ENCODE data around the gene ARRB1. TPM values are rescaled to one million over a fixed set of nuclear protein-coding genes. Genes with fewer than 3 reads are reported as not detected.

ARRB1 gene
- total and polyA plus RNA-seq, 10 donors = 11.6 to 139 (median 78.1) TPM

GRCh38 chr11:75308116-75308515 is 43.3 kb downstream of the ARRB1 start:
- Histone ChIP-seq H3K36me3 (peaks cover 0 to 24% (median 0%) of the 10 kb centered on the region in 6 donors), H3K27me3 (replicated peaks in 1 of 7) (no peaks in the 10 kb centered on the region), H3K9me3 (no peaks in the 10 kb centered on the region), H3K27ac (peak overlapping the region in 3 of 8 donors; percentile 61 to 75 (median 70)), H3K4me1 (peaks cover 9 to 93% (median 51%) of the 10 kb centered on the region in 6 donors), H3K4me3 (no peak overlapping the region)
- WGBS, 5 donors = 77 to 92% (median 90%) methylated on average over 7 of the region's 7 CpGs
- intact Hi-C loops (cut with DNase I; ENCODE audit: low total_unique reads) = no loop called here
- no peak for DNase-seq
- TF ChIP-seq POLR2AphosphoS5 (IDR thresholded peaks at IDR 0.05) (no peak), CTCF (IDR thresholded peaks at IDR 0.05 in 8 of 11, conservative IDR thresholded peaks at IDR 0.05 in 3 of 11) (no peak), POLR2A (IDR thresholded peaks at IDR 0.05) (no peak)

GRCh38 chr11:75307058-75307457 is 44.4 kb downstream of the ARRB1 start:
- Histone ChIP-seq H3K9me3 (no peaks in the 10 kb centered on the region), H3K4me3 (no peak overlapping the region), H3K27me3 (replicated peaks in 1 of 7) (no peaks in the 10 kb centered on the region), H3K27ac (peak overlapping the region in 7 of 8 donors; percentile 9 to 75 (median 70)), H3K36me3 (peaks cover 0 to 24% (median 0%) of the 10 kb centered on the region in 6 donors), H3K4me1 (peaks cover under 1 to 93% (median 48%) of the 10 kb centered on the region in 6 donors)
- intact Hi-C loops (cut with DNase I; ENCODE audit: low total_unique reads) = no loop called here
- no peak for TF ChIP-seq CTCF (IDR thresholded peaks at IDR 0.05 in 8 of 11, conservative IDR thresholded peaks at IDR 0.05 in 3 of 11)
- TF ChIP-seq POLR2A (IDR thresholded peaks at IDR 0.05) = no peak
- TF ChIP-seq POLR2AphosphoS5 (IDR thresholded peaks at IDR 0.05) = no peak
- no peak for DNase-seq
- 46 to 69% (median 56%) methylated on average over 3 of the region's 3 CpGs for WGBS, 5 donors

GRCh38 chr11:75306529-75306928 is 44.9 kb downstream of the ARRB1 start:
- intact Hi-C loops (cut with DNase I; ENCODE audit: low total_unique reads) = no loop called here
- peaks cover 3 to 93% (median 46%) of the 10 kb centered on the region in 6 donors for H3K4me1 ChIP-seq
- DNase-seq = no peak
- peak overlapping the region in 6 of 8 donors; percentile 1 to 50 (median 26) for H3K4me3 ChIP-seq
- H3K27me3 ChIP-seq (replicated peaks in 1 of 7) = no peaks in the 10 kb centered on the region
- WGBS, 5 donors = 54 to 81% (median 70%) methylated on average over 10 of the region's 10 CpGs
- H3K27ac ChIP-seq = peak overlapping the region; percentile 9 to 75 (median 66)
- no peaks in the 10 kb centered on the region for H3K9me3 ChIP-seq
- H3K36me3 ChIP-seq = peaks cover 0 to 24% (median 0%) of the 10 kb centered on the region in 6 donors
- peak in 1 of 3 donors; percentile 70 for TF ChIP-seq POLR2AphosphoS5 (IDR thresholded peaks at IDR 0.05)
- TF ChIP-seq CTCF (IDR thresholded peaks at IDR 0.05 in 8 of 11, conservative IDR thresholded peaks at IDR 0.05 in 3 of 11) = no peak

- H3K27ac ChIP-seq = peak overlapping the region; percentile 9 to 75 (median 66)
- intact Hi-C loops (cut with DNase I; ENCODE audit: low total_unique reads) = no loop called here
- 66 to 90% (median 71%) methylated on average over 6 of the region's 6 CpGs for WGBS, 5 donors
- no peak for DNase-seq
- peaks cover 0 to 23% (median 0%) of the 10 kb centered on the region in 6 donors for H3K36me3 ChIP-seq
- TF ChIP-seq POLR2A (IDR thresholded peaks at IDR 0.05) (no peak), CTCF (IDR thresholded peaks at IDR 0.05 in 8 of 11, conservative IDR thresholded peaks at IDR 0.05 in 3 of 11) (no peak), POLR2AphosphoS5 (IDR thresholded peaks at IDR 0.05) (no peak)
- no peaks in the 10 kb centered on the region for H3K9me3 ChIP-seq
- H3K4me3 ChIP-seq = peak overlapping the region in 6 of 8 donors; percentile 1 to 50 (median 26)
- no peaks in the 10 kb centered on the region for H3K27me3 ChIP-seq (replicated peaks in 1 of 7)
- peaks cover 3 to 93% (median 44%) of the 10 kb centered on the region in 6 donors for H3K4me1 ChIP-seq
These were observed 45.5 kb downstream of the ARRB1 start for GRCh38 chr11:75305993-75306392.

Data from spleen (tissue), 11 donors.